GM12878 (cell line): Measurements from ENCODE around the gene SNED1.

ENCODE experiments used
- CREB1 ChIP-seq: IDR thresholded peaks from 2 replicates; pipeline ENCODE4 v1.6.1; 2012; ENCODE audit warnings: low read depth, mild to moderate bottlenecking, inconsistent platforms
- SMC3 ChIP-seq: IDR thresholded peaks from 2 replicates; pipeline ENCODE4 v1.6.1; 2011; ENCODE audit warnings: low read length, improper control_type of control experiment, borderline replicate concordance

DNA sequence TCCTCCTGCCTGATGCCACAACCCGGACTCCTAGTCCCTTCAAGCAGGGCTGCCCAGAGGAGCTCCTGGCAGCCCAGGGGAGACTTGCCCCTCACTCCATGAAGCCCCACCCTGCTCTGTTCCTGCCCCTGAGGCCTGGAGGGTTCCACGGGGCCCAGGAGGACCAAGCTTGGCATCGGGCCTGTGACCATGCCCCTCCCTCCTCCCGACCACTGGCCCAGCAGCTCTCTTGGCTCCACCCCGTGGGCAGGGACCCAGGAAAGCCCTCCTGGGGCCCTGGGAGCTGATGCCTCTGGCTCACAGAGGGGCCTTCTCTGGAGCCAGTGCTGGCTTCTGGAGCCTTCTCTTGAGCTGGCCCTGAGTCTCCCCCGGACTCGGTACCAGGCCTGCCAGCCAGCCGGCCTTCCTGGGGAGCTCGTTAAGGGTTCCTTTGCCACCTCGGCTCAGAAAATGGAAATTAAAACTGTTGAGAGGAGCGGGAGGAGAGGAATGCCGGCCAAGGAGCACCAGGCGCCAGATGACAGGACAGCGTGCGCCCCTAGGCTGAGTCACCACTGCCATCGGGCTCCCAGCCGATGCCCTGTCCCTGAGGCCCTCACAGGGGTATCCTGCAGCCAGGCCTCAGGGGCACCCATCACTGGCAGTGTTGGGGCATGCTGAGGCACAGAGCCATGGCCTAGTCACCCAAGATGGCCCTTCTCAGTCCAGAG lies 40.6 kb upstream of the SNED1 start:
- TF ChIP-seq SMC3 (no peak), CREB1 (no peak)
